ENCODE results near the gene TUBA4A.

DNA sequence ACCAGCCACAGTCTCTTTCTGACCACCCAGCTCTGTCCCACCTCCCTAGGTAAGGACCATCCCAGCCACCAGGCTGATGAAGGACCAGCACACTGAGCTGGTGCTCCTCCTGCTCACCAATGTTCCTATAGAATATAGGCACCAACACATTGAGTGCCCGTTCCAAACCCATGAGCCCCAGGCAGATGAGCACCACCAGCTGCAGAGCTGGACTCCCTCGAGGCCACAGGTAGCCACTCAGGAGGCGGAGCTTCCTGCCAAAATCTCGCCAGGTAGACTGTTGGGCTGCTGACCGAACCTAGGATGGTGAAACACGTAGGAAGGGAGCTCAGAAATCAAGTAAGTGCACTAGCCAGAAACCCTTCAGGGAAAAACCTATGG is 37.2 kb downstream of the TUBA4A start:
- TF ChIP-seq ZFX (IDR thresholded peaks at IDR 0.05; ENCODE audit: borderline replicate concordance) (no peak), CTCF (IDR thresholded peaks at IDR 0.05) (no peak)
